Suprapubic skin (tissue), 4 donors: ENCODE measurements around the gene AP5S1.

Source experiments
- EP300 ChIP-seq: sonication (generic); formaldehyde crosslinking; IDR thresholded peaks from one replicate; pipeline ENCODE4 v1.6.1; 2017; ENCODE audit warnings: antibody characterized with exemption
- POLR2A ChIP-seq, 2 donors: fragments of 450-650 bp; IDR thresholded peaks; one replicate each; pipeline ENCODE4 v1.6.1; 2017; ENCODE audit warnings: antibody characterized with exemption in 2 of 2, mild to moderate bottlenecking in 2 of 2, moderate library complexity in 2 of 2
- POLR2AphosphoS5 ChIP-seq, 3 donors: sonication (generic); formaldehyde crosslinking; IDR thresholded peaks; one replicate each; pipeline ENCODE4 v1.6.1; 2017; ENCODE audit warnings: antibody characterized with exemption in 3 of 3
- TF ChIP-seq, protein P1 (sequence below), 2 donors: fragments of 200-600 bp in 1 of 2; fragments of 450-650 bp in 1 of 2; sonication (generic) in 1 of 2; IDR thresholded peaks; one replicate each; pipeline ENCODE4 v1.5.1; 2016 to 2019; ENCODE audit warnings: antibody characterized with exemption in 2 of 2, mild to moderate bottlenecking in 1 of 2, moderate library complexity in 1 of 2

GRCh38 chr20:3873507-3873906, 53.2 kb downstream of the AP5S1 start:
- TF ChIP-seq POLR2A (IDR thresholded peaks at IDR 0.05) (no peak), POLR2AphosphoS5 (IDR thresholded peaks at IDR 0.05) (no peak), EP300 (no peak)
- TF ChIP-seq, protein P1, sequence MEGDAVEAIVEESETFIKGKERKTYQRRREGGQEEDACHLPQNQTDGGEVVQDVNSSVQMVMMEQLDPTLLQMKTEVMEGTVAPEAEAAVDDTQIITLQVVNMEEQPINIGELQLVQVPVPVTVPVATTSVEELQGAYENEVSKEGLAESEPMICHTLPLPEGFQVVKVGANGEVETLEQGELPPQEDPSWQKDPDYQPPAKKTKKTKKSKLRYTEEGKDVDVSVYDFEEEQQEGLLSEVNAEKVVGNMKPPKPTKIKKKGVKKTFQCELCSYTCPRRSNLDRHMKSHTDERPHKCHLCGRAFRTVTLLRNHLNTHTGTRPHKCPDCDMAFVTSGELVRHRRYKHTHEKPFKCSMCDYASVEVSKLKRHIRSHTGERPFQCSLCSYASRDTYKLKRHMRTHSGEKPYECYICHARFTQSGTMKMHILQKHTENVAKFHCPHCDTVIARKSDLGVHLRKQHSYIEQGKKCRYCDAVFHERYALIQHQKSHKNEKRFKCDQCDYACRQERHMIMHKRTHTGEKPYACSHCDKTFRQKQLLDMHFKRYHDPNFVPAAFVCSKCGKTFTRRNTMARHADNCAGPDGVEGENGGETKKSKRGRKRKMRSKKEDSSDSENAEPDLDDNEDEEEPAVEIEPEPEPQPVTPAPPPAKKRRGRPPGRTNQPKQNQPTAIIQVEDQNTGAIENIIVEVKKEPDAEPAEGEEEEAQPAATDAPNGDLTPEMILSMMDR (IDR thresholded peaks at IDR 0.05) = no peak
